K562 (cell line): ENCODE results near the gene GP1BA. TPM values are rescaled to one million over a fixed set of nuclear protein-coding genes. Genes with fewer than 3 reads are reported as not detected.

Source experiments
- ATAC-seq: fragments of 200-7000 bp; cut with Tn5 transposase; 3 replicates; pipeline ENCODE4 v1.9.1; 2020; ENCODE audit warnings: moderate library complexity
- BruUV-seq: library from RNA; stranded (reverse); fragments of 400-500 nt; replicated peaks from 2 replicates; lab custom pipeline; 2021; lab: Mats Ljungman, UMichigan
- CTCF ChIA-PET: fragments of 300-600 bp; formaldehyde crosslinking; extraction: SDS; loops from one replicate; lab custom pipeline; 2021; ENCODE audit warnings: low intra/inter-chr PET ratio; lab: Yijun Ruan, JAX
- POLR2A ChIA-PET: fragments of 300-600, 350-650 bp; sonication (Branson Sonifier 250); formaldehyde crosslinking; extraction: SDS; loops from one replicate; lab custom pipeline; 2021; ENCODE audit warnings: antibody characterized with exemption, inconsistent platforms; lab: Yijun Ruan, JAX
- DNase-seq, 4 experiments: peaks; one replicate each; pipeline versions ENCODE4 v3.0.0 to v3.0.0-alpha.2; 2011 to 2018; ENCODE audit warnings: low spot score in 3 of 4, mixed read lengths in 3 of 4; ENCODE audit errors: extremely low read depth in 1 of 4
- FAIRE-seq: peaks from 2 replicates; lab custom pipeline; 2011; peaks lifted over from hg19 to GRCh38; lab: Jason Lieb, UNC
- H2AFZ ChIP-seq: 2 replicates; pipeline ENCODE4 v1.6.0; 2011; ENCODE audit warnings: low read depth, low read length, control low read depth, inconsistent platforms
- H3K27ac ChIP-seq: fragments of 200-600 bp; 3 replicates; pipeline ENCODE4 v1.8.0; 2011; ENCODE audit warnings: low read depth, mild to moderate bottlenecking, control low read depth, inconsistent platforms, low read length, moderate library complexity, mixed read lengths; ENCODE audit errors: extremely low read depth
- H3K27me3 ChIP-seq, 2 experiments: fragments of 300-600 bp in 1 of 2; 2 replicates in 1 of 2; 3 replicates in 1 of 2; pipeline versions ENCODE4 v1.6.0 to v1.8.0; 2011; ENCODE audit warnings: inconsistent platforms in 2 of 2, low read length in 2 of 2, mild to moderate bottlenecking in 1 of 2, mixed read lengths in 1 of 2, moderate library complexity in 1 of 2; ENCODE audit not compliant: control insufficient read depth in 2 of 2, insufficient read depth in 2 of 2
- H3K36me3 ChIP-seq: fragments of 300-600 bp; 3 replicates; pipeline ENCODE4 v1.8.0; 2011; ENCODE audit warnings: mild to moderate bottlenecking, low read length, inconsistent platforms; ENCODE audit not compliant: control insufficient read depth, insufficient read depth
- H3K4me1 ChIP-seq, 2 experiments: fragments of 200-600 bp in 1 of 2; replicated peaks in 1 of 2; 2 replicates in 1 of 2; 3 replicates in 1 of 2; pipeline versions ENCODE4 v1.5.1 to v1.8.0; 2011; ENCODE audit warnings: inconsistent platforms in 2 of 2, low read length in 2 of 2, mild to moderate bottlenecking in 1 of 2, mixed read lengths in 1 of 2, moderate library complexity in 1 of 2; ENCODE audit not compliant: control insufficient read depth in 2 of 2, insufficient read depth in 2 of 2
- H3K4me2 ChIP-seq: 2 replicates; pipeline ENCODE4 v1.6.1; 2011; ENCODE audit warnings: low read length, control low read depth, inconsistent platforms, mixed read lengths; ENCODE audit not compliant: insufficient read depth
- H3K4me3 ChIP-seq: fragments of 200-600 bp; sonication (generic), shearing (Covaris generic); 2 replicates; pipeline ENCODE4 v1.5.1; 2016; ENCODE audit warnings: control low read depth, inconsistent platforms
- H3K79me2 ChIP-seq: fragments of 200-600 bp; 3 replicates; pipeline ENCODE4 v1.8.0; 2011; ENCODE audit warnings: low read length, inconsistent platforms; ENCODE audit not compliant: control insufficient read depth, insufficient read depth
- H3K9ac ChIP-seq, 2 experiments: 2 replicates each; pipeline versions ENCODE4 v1.6.0 to v1.6.1; 2011; ENCODE audit warnings: low read depth in 2 of 2, low read length in 2 of 2, control low read depth in 1 of 2, inconsistent platforms in 1 of 2, mild to moderate bottlenecking in 1 of 2, mixed read lengths in 1 of 2; ENCODE audit not compliant: insufficient read depth in 1 of 2
- H3K9me1 ChIP-seq: one replicate; pipeline ENCODE4 v1.6.0; 2011; ENCODE audit warnings: inconsistent platforms, mild to moderate bottlenecking, low read length, moderate library complexity; ENCODE audit not compliant: control insufficient read depth, insufficient read depth
- H3K9me3 ChIP-seq: replicated peaks from 2 replicates; pipeline ENCODE4 v1.5.1; 2011; ENCODE audit warnings: low read depth, low read length, inconsistent platforms; ENCODE audit not compliant: control insufficient read depth, insufficient read depth
- H4K20me1 ChIP-seq: replicated peaks from 2 replicates; pipeline ENCODE4 v1.6.1; 2011; ENCODE audit warnings: low read length, inconsistent platforms, mixed read lengths; ENCODE audit not compliant: control insufficient read depth, insufficient read depth
- CEBPG ChIP-seq, 3 experiments: fragments of 200-800 bp in 1 of 3; sonication (Bioruptor generic) in 1 of 3; sonication (generic) in 1 of 3; formaldehyde crosslinking in 1 of 3; IDR thresholded peaks in 2 of 3; conservative IDR thresholded peaks in 1 of 3; 2 replicates each; pipeline versions ENCODE4 v1.6.1 to v1.8.0; 2016 to 2022; ENCODE audit warnings: missing compliant biosample characterization in 2 of 3, missing genetic modification characterization in 2 of 3, mild to moderate bottlenecking in 1 of 3, missing genetic modification reagents in 1 of 3
- GATAD2B ChIP-seq: fragments of 450-650 bp; IDR thresholded peaks from 2 replicates; pipeline ENCODE4 v1.6.1; 2017; ENCODE audit warnings: mild to moderate bottlenecking, borderline replicate concordance
- MEF2A ChIP-seq: IDR thresholded peaks from 2 replicates; pipeline ENCODE4 v1.6.1; 2011; ENCODE audit warnings: low read depth, mild to moderate bottlenecking, low read length, moderate library complexity; ENCODE audit not compliant: control insufficient read depth
- SRSF7 ChIP-seq: fragments of 200-400 bp; formaldehyde crosslinking; optimal IDR thresholded peaks from 2 replicates; pipeline ENCODE3; 2017; ENCODE audit warnings: mild to moderate bottlenecking, low read depth, low read length
- TBP ChIP-seq: optimal IDR thresholded peaks from 2 replicates; pipeline ENCODE3; 2011; ENCODE audit warnings: low read depth, low read length, improper control_type of control experiment
- ZBED1 ChIP-seq: IDR thresholded peaks from 2 replicates; pipeline ENCODE4 v1.6.1; 2014
- ZNF282 ChIP-seq: sonication (generic); formaldehyde crosslinking; IDR thresholded peaks from 2 replicates; pipeline ENCODE4 v1.8.1; 2023; ENCODE audit warnings: missing genetic modification reagents
- ZNF561 ChIP-seq: fragments of 450-650 bp; formaldehyde crosslinking; conservative IDR thresholded peaks from 2 replicates; pipeline ENCODE4 v1.4.0; 2020; ENCODE audit warnings: mild to moderate bottlenecking, moderate library complexity
- ZNF583 ChIP-seq: fragments of 250-450 bp; sonication (Bioruptor Pico); IDR thresholded peaks from 2 replicates; pipeline ENCODE4 v1.4.0; 2020
- WGBS: fragments of 100-300 bp; shearing (Covaris generic); methylation state at CpG from one replicate; pipeline ENCODE4 v1.1.6; 2016; ENCODE audit warnings: low coverage, mixed read lengths; ENCODE audit not compliant: insufficient coverage; ENCODE audit errors: missing lambda C conversion rate; 5-methylcytosine and 5-hydroxymethylcytosine counted together
- in situ Hi-C: fragments of 300-500 bp; cut with MboI; formaldehyde crosslinking; loops from 4 replicates; pipeline ENCODE4 v1.15.0; 2018; ENCODE audit warnings: inconsistent platforms, mixed read lengths
- intact Hi-C: fragments of 100-400 bp; cut with micrococcal nuclease; formaldehyde crosslinking; loops from 2 replicates; pipeline ENCODE4 v1.14.2; 2022
- polyA plus RNA-seq, 8 experiments: library from polyadenylated mRNA; depleted of rRNA in 4 of 8; stranded (reverse) in 5 of 8; unstranded in 3 of 8; fragments of >200 nt; fragmentation: Nextera tagmentation in 2 of 8; fragmentation: Illumina TruSeq in 1 of 8; extraction: Ambion mirVana in 2 of 8; extraction: Trizol in 1 of 8; gene quantifications; 2 replicates each; pipeline versions ENCODE4 v1.2.1 to v1.2.3, GENCODE V29; 2011 to 2014; ENCODE audit warnings: inconsistent platforms in 1 of 8, missing spikeins in 1 of 8
- total RNA-seq, 7 experiments: library from RNA; depleted of rRNA in 6 of 7; stranded (reverse); fragments of >200 nt in 6 of 7; fragmentation: Illumina TruSeq in 2 of 7; extraction: Trizol in 2 of 7; gene quantifications; 2 replicates each; pipeline versions ENCODE4 v1.2.1 to v1.2.3, GENCODE V29; 2011 to 2021; ENCODE audit warnings: low replicate concordance in 1 of 7
- TF ChIP-seq, protein P1 (sequence below): fragments of 150-350 bp; IDR thresholded peaks from 2 replicates; pipeline ENCODE4 v1.6.1; 2014; ENCODE audit warnings: low read depth, mild to moderate bottlenecking, low read length, borderline replicate concordance

The GP1BA gene
- total and polyA plus RNA-seq, 9 of the 15 experiments (the other 6 are each of a cell fraction or from before 2014, with no cell fraction given), result 0.01 TPM; not detected in 8

DNA sequence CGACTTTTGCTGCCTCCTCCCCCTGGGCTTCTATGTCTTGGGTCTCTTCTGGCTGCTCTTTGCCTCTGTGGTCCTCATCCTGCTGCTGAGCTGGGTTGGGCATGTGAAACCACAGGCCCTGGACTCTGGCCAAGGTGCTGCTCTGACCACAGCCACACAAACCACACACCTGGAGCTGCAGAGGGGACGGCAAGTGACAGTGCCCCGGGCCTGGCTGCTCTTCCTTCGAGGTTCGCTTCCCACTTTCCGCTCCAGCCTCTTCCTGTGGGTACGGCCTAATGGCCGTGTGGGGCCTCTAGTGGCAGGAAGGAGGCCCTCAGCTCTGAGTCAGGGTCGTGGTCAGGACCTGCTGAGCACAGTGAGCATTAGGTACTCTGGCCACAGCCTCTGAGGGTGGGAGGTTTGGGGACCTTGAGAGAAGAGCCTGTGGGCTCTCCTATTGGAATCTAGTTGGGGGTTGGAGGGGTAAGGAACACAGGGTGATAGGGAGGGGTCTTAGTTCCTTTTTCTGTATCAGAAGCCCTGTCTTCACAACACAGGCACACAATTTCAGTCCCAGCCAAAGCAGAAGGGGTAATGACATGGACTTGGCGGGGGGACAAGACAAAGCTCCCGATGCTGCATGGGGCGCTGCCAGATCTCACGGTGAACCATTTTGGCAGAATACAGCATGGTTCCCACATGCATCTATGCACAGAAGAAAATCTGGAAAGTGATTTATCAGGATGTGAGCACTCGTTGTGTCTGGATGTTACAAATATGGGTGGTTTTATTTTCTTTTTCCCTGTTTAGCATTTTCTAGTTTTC lies 2.3 kb downstream of the GP1BA start:
- no peaks in the 10 kb centered on the region for H3K27me3 ChIP-seq
- ATAC-seq, result peak; percentile 85
- in situ Hi-C loops (no loop called here), intact Hi-C loops (no loop called here)
- H3K9me3 ChIP-seq, result no peaks in the 10 kb centered on the region
- peak; percentile 28 to 55 (median 35) for DNase-seq
- no peak overlapping the region for H3K4me3 ChIP-seq
- peak overlapping the region; percentile 18; the same call in 1 of the 2 replicates for H3K4me2 ChIP-seq
- H3K9ac ChIP-seq, result peak overlapping the region in 1 of 2 experiments; percentile 80; a peak in 2 of 4 replicates
- ChIA-PET POLR2A (interaction anchor here (0.6 to 2.1 kb wide), 6 partner anchors 8 to 33 kb away, joined by 3 to 7 read pairs (median 4); partner anchors contain the start of gene SPAG7), CTCF (no interaction called here)
- H2AFZ ChIP-seq, result no peak overlapping the region
- peak; percentile 58 for FAIRE-seq
- H3K79me2 ChIP-seq, result peaks cover 16% of the 10 kb centered on the region
- BruUV-seq, result no TSS peak
- no peak overlapping the region for H3K27ac ChIP-seq
- H3K36me3 ChIP-seq, result peaks cover 26% of the 10 kb centered on the region
- 23% methylated on average over 8 of the region's 14 CpGs for WGBS
- no peaks in the 10 kb centered on the region for H4K20me1 ChIP-seq
- peaks cover 10 to 29% of the 10 kb centered on the region in 2 experiments; a peak in 4 of 5 replicates for H3K4me1 ChIP-seq
- no peaks in the 10 kb centered on the region for H3K9me1 ChIP-seq
- TF ChIP-seq, protein P1, sequence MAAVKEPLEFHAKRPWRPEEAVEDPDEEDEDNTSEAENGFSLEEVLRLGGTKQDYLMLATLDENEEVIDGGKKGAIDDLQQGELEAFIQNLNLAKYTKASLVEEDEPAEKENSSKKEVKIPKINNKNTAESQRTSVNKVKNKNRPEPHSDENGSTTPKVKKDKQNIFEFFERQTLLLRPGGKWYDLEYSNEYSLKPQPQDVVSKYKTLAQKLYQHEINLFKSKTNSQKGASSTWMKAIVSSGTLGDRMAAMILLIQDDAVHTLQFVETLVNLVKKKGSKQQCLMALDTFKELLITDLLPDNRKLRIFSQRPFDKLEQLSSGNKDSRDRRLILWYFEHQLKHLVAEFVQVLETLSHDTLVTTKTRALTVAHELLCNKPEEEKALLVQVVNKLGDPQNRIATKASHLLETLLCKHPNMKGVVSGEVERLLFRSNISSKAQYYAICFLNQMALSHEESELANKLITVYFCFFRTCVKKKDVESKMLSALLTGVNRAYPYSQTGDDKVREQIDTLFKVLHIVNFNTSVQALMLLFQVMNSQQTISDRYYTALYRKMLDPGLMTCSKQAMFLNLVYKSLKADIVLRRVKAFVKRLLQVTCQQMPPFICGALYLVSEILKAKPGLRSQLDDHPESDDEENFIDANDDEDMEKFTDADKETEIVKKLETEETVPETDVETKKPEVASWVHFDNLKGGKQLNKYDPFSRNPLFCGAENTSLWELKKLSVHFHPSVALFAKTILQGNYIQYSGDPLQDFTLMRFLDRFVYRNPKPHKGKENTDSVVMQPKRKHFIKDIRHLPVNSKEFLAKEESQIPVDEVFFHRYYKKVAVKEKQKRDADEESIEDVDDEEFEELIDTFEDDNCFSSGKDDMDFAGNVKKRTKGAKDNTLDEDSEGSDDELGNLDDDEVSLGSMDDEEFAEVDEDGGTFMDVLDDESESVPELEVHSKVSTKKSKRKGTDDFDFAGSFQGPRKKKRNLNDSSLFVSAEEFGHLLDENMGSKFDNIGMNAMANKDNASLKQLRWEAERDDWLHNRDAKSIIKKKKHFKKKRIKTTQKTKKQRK, result no peak
- TF ChIP-seq ZNF583, result no peak
- TF ChIP-seq ZNF282 (CRISPR knock-in tag), result no peak
- TF ChIP-seq CEBPG (CRISPR knock-in tag; IDR thresholded peaks at IDR 0.05), result no peak
- no peak for TF ChIP-seq CEBPG (tag; conservative IDR thresholded peaks at IDR 0.05 in 1 of 2, IDR thresholded peaks at IDR 0.05 in 1 of 2)
- TF ChIP-seq ZNF561 (CRISPR knock-in tag), result no peak
- no peak for TF ChIP-seq GATAD2B
- no peak for TF ChIP-seq MEF2A
- TF ChIP-seq ZBED1, result no peak
- TF ChIP-seq SRSF7, result no peak
- no peak for TF ChIP-seq TBP
